Lung (tissue), 12 donors: Measurements from ENCODE around the gene PPP1R13B. TPM values are rescaled to one million over a fixed set of nuclear protein-coding genes. Genes with fewer than 3 reads are reported as not detected.
A peak's percentile ranks its signal among the peaks of the same experiment; 100 is the strongest.

Experiments
- ATAC-seq: fragments of 200-7000 bp; cut with Tn5 transposase; one replicate; pipeline ENCODE4 v1.9.1; 2020; ENCODE audit warnings: moderate number of reproducible peaks; ENCODE audit not compliant: insufficient read depth, low FRiP score
- DNase-seq, 3 donors: peaks; one replicate each; pipeline ENCODE4 v3.0.0-alpha.2; 2013 to 2017
- H3K27ac ChIP-seq, 2 donors: one replicate each; pipeline ENCODE4 v1.5.1; 2013; ENCODE audit warnings: mild to moderate bottlenecking in 2 of 2, moderate library complexity in 2 of 2, control low read depth in 1 of 2, inconsistent platforms in 1 of 2, low read depth in 1 of 2, low read length in 1 of 2
- H3K27me3 ChIP-seq, 3 donors: one replicate each; pipeline ENCODE4 v1.5.1; 2013; ENCODE audit warnings: low read length in 2 of 3; ENCODE audit not compliant: control insufficient read depth in 3 of 3, insufficient read depth in 3 of 3
- H3K36me3 ChIP-seq, 4 donors: one replicate each; pipeline ENCODE4 v1.5.1; 2013; ENCODE audit warnings: low read length in 4 of 4, mild to moderate bottlenecking in 1 of 4, moderate library complexity in 1 of 4; ENCODE audit not compliant: control insufficient read depth in 4 of 4, insufficient read depth in 4 of 4
- H3K4me1 ChIP-seq, 5 donors: one replicate each; pipeline ENCODE4 v1.5.1; 2013; ENCODE audit warnings: low read length in 5 of 5, mild to moderate bottlenecking in 2 of 5, moderate library complexity in 1 of 5; ENCODE audit not compliant: control insufficient read depth in 5 of 5, insufficient read depth in 5 of 5
- H3K4me3 ChIP-seq: one replicate; pipeline ENCODE4 v1.5.1; 2013; ENCODE audit warnings: mild to moderate bottlenecking, control low read depth, moderate library complexity
- H3K9ac ChIP-seq, 2 donors: one replicate each; pipeline ENCODE4 v1.5.1; 2013; ENCODE audit warnings: low read length in 2 of 2, control low read depth in 1 of 2; ENCODE audit not compliant: insufficient read depth in 1 of 2
- H3K9me3 ChIP-seq, 4 donors: one replicate each; pipeline ENCODE4 v1.5.1; 2013; ENCODE audit warnings: low read length in 3 of 4, mild to moderate bottlenecking in 1 of 4, moderate library complexity in 1 of 4; ENCODE audit not compliant: control insufficient read depth in 4 of 4, insufficient read depth in 3 of 4
- WGBS, 2 donors: extraction: QIAGEN DNeasy Blood & Tissue Kit; methylation state at CpG; one replicate each; pipeline ENCODE4 v1.1.7; 2013; 5-methylcytosine and 5-hydroxymethylcytosine counted together
- polyA plus RNA-seq, 2 donors: library from polyadenylated mRNA; stranded (reverse); fragments of 200-250 nt; gene quantifications; one replicate each; pipeline ENCODE4 v1.2.1, GENCODE V29; 2013
- total RNA-seq, 2 donors: library from RNA; depleted of rRNA in 1 of 2; stranded (reverse); fragments of >200 nt in 1 of 2; gene quantifications; one replicate each; pipeline ENCODE4 v1.2.1, GENCODE V29; 2014 to 2021
- TF ChIP-seq, protein P1 (sequence below): IDR thresholded peaks from 2 replicates; pipeline ENCODE4 v1.5.1; 2012; ENCODE audit warnings: mild to moderate bottlenecking; ENCODE audit errors: control extremely low read depth, extremely low read depth
- donor health status: control.
- donor health status: control.
- donor health status: Bipolar disorder and iron deficiency.
- donor health status: healthy.
- donor health status: DM: yes; HTN: yes; CAD: no.

Gene PPP1R13B
- total and polyA plus RNA-seq, 4 donors, result 12.0 to 66.6 (median 38.4) TPM

DNA sequence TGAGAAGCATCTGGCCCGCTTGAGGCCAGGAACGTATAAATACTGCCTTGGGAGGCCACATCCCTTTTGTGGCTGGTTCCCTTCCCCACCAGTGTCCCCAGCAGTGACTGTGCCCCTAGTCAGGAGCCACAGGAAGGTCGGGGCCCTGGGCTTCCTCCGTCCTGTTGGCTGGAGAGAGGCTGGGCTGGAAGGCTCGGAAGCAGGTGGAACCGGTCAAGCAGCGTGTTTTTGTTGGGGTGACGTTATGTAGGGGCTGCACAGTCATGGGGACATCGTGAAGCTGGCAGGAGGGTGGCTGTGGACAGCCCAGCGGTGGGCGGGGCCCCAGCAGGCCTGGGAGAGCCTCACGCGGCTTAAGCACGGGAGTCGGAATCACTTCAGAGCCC, 142.3 kb downstream of the PPP1R13B start:
- Histone ChIP-seq H3K9me3 (no peaks in the 10 kb centered on the region), H3K27me3 (no peaks in the 10 kb centered on the region), H3K4me1 (peaks cover 0 to 7% (median 3%) of the 10 kb centered on the region in 5 donors), H3K4me3 (no peak overlapping the region), H3K9ac (peak overlapping the region in 1 of 2 donors; percentile 9), H3K36me3 (peaks cover 2 to 50% (median 24%) of the 10 kb centered on the region in 4 donors), H3K27ac (peak overlapping the region in 1 of 2 donors; percentile 91)
- ATAC-seq (peak; percentile 65), DNase-seq (peak; percentile 77 to 85 (median 81))
- WGBS, 2 donors, result 21 to 29% methylated on average over 15 of the region's 15 CpGs
- TF ChIP-seq, protein P1, sequence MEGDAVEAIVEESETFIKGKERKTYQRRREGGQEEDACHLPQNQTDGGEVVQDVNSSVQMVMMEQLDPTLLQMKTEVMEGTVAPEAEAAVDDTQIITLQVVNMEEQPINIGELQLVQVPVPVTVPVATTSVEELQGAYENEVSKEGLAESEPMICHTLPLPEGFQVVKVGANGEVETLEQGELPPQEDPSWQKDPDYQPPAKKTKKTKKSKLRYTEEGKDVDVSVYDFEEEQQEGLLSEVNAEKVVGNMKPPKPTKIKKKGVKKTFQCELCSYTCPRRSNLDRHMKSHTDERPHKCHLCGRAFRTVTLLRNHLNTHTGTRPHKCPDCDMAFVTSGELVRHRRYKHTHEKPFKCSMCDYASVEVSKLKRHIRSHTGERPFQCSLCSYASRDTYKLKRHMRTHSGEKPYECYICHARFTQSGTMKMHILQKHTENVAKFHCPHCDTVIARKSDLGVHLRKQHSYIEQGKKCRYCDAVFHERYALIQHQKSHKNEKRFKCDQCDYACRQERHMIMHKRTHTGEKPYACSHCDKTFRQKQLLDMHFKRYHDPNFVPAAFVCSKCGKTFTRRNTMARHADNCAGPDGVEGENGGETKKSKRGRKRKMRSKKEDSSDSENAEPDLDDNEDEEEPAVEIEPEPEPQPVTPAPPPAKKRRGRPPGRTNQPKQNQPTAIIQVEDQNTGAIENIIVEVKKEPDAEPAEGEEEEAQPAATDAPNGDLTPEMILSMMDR, result no peak

DNA sequence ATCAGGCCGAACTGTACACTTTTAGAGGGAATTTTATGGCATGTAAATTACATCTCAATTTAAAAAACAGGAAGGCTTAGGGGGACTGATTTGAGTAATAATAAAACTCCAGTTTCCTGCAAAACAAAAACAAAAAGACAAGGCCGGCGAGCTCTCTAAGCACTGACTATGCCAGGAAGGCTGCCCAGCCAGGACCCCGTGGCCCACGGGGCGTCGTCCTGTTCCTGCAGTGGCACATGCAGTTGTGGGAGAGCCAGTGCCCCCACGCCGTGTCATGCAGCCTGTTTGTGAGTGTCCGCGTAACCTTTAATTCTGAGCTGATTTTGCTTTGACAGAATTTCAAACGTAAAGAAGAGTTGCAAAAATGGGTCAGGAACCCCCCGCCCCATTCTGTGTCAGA, 142.7 kb downstream of the PPP1R13B start:
- no peak for ATAC-seq
- DNase-seq, result no peak
- WGBS, 2 donors, result 44 to 52% methylated on average over 13 of the region's 13 CpGs
- Histone ChIP-seq H3K9me3 (no peaks in the 10 kb centered on the region), H3K27ac (peak overlapping the region in 1 of 2 donors; percentile 91), H3K27me3 (no peaks in the 10 kb centered on the region), H3K4me3 (no peak overlapping the region), H3K36me3 (peaks cover 2 to 53% (median 25%) of the 10 kb centered on the region in 4 donors), H3K9ac (peak overlapping the region in 1 of 2 donors; percentile 9), H3K4me1 (peaks cover 0 to 7% (median 3%) of the 10 kb centered on the region in 5 donors)
- TF ChIP-seq, protein P1, result no peak

DNA sequence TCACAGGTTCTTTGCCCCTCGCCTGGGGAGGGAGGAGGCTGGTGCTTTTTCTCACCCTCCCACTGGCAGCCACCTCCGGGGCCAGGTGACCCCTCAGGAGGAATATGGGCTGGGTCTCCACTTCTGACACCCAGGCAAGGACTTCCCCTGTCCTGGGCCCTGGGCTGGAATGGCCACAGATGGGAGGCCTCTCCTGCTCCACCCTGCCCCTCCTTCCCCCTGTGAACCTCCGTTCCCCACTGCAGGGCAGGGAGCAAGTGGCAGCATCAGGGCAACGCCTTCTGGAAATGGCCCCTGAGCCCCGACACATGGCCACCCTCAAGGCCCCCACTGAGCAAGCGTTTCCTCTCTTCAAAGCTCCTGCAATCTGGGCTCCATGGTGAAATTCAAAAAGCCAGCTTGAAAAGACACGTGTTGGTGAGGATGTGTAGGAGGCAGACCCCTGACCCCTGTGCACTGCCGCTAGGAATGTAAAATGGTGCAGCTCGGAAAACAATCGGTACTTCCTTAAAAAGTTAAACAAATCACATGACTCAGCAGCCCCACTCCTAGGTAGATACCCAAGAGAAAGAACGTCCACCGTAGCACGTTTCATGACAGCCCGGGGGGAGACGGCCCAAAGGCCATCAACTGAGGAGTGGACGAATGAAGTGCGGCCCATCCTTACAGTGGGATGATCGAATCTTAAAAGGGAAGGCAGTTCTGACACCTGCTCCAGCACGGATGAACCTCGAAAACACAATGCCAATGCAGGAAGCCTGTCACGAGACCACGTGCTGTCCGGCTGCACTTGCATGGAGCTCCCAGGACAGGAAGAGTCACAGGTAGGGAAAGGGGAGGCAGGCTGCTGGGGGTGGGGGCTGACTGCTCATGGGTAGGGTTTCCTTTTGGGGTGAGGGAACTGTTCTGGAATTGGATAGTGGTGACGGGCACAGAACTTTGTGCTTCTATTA, 143.7 kb downstream of the PPP1R13B start:
- TF ChIP-seq, protein P1, result no peak
- Histone ChIP-seq H3K4me3 (no peak overlapping the region), H3K4me1 (peaks cover 0 to 8% (median 3%) of the 10 kb centered on the region in 5 donors), H3K27me3 (no peaks in the 10 kb centered on the region), H3K27ac (peak overlapping the region in 1 of 2 donors; percentile 62), H3K9me3 (no peaks in the 10 kb centered on the region), H3K36me3 (peaks cover 2 to 63% (median 27%) of the 10 kb centered on the region in 4 donors), H3K9ac (no peak overlapping the region)
- DNase-seq (peak in 2 of 3 donors; percentile 32 to 37), ATAC-seq (no peak)
- WGBS, 2 donors, result 67 to 69% methylated on average over 24 of the region's 24 CpGs
